Muscle layer of colon (tissue), 2 donors: ENCODE measurements around the gene IMPDH2.
"Not testable (repeated sequence)": the region's sequence is repeated elsewhere in the genome, so short reads cannot be mapped to it uniquely, and the experiment has no call there.

ENCODE experiments used
- H3K27ac ChIP-seq: one replicate; pipeline ENCODE4 v1.7.0; 2013; ENCODE audit warnings: low read depth, mild to moderate bottlenecking, low read length, moderate library complexity
- H3K27me3 ChIP-seq, 2 donors: one replicate each; pipeline ENCODE4 v1.7.0; 2013; ENCODE audit warnings: low read length in 2 of 2, mild to moderate bottlenecking in 2 of 2; ENCODE audit not compliant: insufficient read depth in 2 of 2, control insufficient read depth in 1 of 2
- H3K36me3 ChIP-seq: one replicate; pipeline ENCODE4 v1.7.0; 2013; ENCODE audit warnings: mild to moderate bottlenecking, low read length; ENCODE audit not compliant: insufficient read depth
- H3K4me1 ChIP-seq: one replicate; pipeline ENCODE4 v1.7.0; 2013; ENCODE audit warnings: mild to moderate bottlenecking, low read length; ENCODE audit not compliant: insufficient read depth
- H3K4me3 ChIP-seq, 2 donors: one replicate each; pipeline ENCODE4 v1.7.0; 2013; ENCODE audit warnings: low read length in 2 of 2, low read depth in 1 of 2, mild to moderate bottlenecking in 1 of 2, moderate library complexity in 1 of 2
- H3K9ac ChIP-seq: one replicate; pipeline ENCODE4 v1.7.0; 2013; ENCODE audit warnings: low read length
- H3K9me3 ChIP-seq: one replicate; pipeline ENCODE4 v1.7.0; 2013; ENCODE audit warnings: mild to moderate bottlenecking, low read length
- donor health status: abdominal sarcoma.
- donor health status: Adenocarcinoma of cecum.

Gene IMPDH2

DNA sequence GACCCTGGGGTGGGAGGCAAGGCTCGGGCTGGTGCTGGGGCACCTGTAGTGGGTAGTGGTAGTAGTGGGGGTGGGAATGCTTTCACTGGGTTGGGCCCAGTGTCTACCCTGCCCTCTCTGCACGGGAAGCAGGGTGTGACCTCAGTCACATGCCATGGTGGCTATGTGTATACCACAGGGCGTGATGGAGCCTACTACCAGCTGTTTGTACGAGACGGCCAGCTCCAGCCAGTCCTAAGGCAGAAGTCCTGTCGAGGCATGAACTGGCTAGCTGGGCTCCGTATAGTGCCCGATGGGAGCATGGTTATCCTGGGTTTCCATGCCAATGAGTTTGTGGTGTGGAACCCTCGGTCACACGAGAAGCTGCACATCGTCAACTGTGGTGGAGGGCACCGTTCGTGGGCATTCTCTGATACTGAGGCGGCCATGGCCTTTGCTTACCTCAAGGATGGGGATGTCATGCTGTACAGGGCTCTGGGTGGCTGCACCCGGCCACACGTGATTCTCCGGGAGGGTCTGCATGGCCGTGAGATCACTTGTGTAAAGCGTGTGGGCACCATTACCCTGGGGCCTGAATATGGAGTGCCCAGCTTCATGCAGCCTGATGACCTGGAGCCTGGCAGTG is 16.0 kb downstream of the IMPDH2 start:
- no peak overlapping the region for H3K27ac ChIP-seq
- H3K27me3 ChIP-seq, result no peaks in the 10 kb centered on the region
- no peak overlapping the region for H3K4me3 ChIP-seq
- no peak overlapping the region for H3K9ac ChIP-seq
- H3K4me1 ChIP-seq, result peaks cover 12% of the 10 kb centered on the region
- no peaks in the 10 kb centered on the region for H3K9me3 ChIP-seq
- peaks cover 23% of the 10 kb centered on the region for H3K36me3 ChIP-seq

DNA sequence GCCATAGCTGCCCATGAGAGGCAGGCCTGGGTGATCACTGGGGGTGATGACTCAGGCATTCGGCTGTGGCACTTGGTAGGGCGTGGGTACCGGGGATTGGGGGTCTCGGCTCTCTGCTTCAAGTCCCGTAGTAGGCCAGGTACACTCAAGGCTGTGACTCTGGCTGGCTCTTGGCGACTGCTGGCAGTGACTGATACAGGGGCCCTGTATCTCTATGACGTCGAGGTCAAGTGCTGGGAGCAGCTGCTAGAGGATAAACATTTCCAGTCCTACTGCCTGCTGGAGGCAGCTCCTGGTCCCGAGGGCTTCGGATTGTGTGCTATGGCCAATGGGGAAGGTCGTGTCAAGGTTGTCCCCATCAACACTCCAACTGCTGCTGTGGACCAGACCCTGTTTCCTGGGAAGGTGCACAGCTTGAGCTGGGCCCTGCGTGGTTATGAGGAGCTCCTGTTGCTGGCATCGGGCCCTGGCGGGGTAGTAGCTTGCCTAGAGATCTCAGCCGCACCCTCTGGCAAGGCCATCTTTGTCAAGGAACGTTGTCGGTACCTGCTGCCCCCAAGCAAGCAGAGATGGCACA is 16.7 kb downstream of the IMPDH2 start:
- Histone ChIP-seq H3K4me1 (peaks cover 14% of the 10 kb centered on the region), H3K36me3 (peaks cover 23% of the 10 kb centered on the region), H3K27me3 (no peaks in the 10 kb centered on the region), H3K9me3 (no peaks in the 10 kb centered on the region), H3K4me3 (no peak overlapping the region), H3K27ac (no peak overlapping the region), H3K9ac (no peak overlapping the region)

GRCh38 chr3:49009396-49009795 is 19.8 kb downstream of the IMPDH2 start:
- H3K27ac ChIP-seq, result no peak overlapping the region
- no peaks in the 10 kb centered on the region for H3K9me3 ChIP-seq
- H3K36me3 ChIP-seq, result peaks cover 2% of the 10 kb centered on the region
- H3K27me3 ChIP-seq, result no peaks in the 10 kb centered on the region
- H3K4me1 ChIP-seq, result peaks cover 14% of the 10 kb centered on the region
- no peak overlapping the region for H3K9ac ChIP-seq
- H3K4me3 ChIP-seq, result no peak overlapping the region

DNA sequence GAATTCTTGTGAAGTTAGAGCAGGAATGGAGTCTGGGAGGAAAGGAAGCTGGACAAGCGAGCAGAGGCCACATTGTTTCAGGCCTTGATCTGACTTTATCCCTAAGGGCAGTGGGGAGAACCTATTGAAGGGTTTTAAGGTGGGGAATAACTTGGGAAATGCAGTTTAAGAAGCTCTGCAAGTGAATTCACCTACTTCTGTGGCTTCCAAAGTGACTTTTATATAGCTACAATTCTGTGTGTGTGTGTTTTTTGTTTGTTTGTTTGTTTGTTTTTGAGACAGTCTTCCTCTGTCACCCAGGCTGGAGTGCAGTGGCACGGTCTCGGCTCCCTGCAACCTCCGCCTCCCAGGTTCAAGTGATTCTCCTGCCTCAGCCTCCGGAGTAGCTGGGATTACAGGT is 20.6 kb downstream of the IMPDH2 start:
- not testable (repeated sequence) for H3K27ac ChIP-seq

DNA sequence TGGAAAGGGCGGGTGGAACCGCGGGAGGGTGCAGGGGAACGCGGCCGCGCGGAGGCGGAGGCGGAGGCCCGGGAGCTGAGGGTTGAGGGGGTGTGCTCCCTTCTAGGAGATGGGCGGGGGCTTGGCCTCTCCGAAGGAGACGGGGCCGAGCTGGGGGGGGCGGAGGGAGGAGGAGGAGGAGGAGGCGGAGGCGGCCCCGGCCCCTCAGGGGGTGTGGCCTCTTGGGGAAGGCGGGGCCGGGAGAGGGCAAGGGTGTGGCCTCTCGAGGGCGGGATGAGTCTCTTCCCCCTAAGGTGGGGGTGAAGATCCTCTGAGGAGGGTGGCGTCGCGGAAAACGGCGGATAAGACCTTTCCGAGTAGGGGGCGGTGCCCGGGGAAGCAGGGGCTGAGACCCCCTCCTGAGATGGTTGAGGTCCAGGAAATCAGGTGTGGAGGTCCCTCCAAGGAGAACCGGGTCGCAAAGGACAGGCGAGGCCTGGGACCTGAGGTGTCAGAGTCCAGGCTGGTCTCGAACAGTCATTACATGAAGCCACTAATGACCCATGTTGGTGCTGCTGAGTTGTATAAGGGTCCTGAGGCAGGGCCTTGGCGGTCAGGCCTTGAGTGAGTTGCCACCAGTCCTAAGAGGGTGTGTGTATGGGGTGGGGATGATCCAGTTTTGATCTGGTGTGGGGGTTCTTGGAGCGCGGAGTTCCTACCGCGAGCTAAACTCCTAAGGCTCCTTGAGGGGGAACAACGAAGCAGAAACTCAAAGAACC is 21.2 kb downstream of the IMPDH2 start:
- Histone ChIP-seq H3K36me3 (no peaks in the 10 kb centered on the region), H3K27ac (peak overlapping the region; percentile 99), H3K4me3 (peak overlapping the region; percentile 60 to 92), H3K9me3 (no peaks in the 10 kb centered on the region), H3K9ac (peak overlapping the region; percentile 90), H3K27me3 (no peaks in the 10 kb centered on the region), H3K4me1 (peaks cover 14% of the 10 kb centered on the region)

More for the DNA sequence above, 20.6 kb downstream of the IMPDH2 start:
- H3K36me3 ChIP-seq, H3K27me3 ChIP-seq, H3K9me3 ChIP-seq: not testable (repeated sequence)
- H3K4me3 ChIP-seq, result peak overlapping the region in 1 of 2 donors; percentile 54
- peak overlapping the region; percentile 30 for H3K9ac ChIP-seq
- H3K4me1 ChIP-seq, result peaks cover 14% of the 10 kb centered on the region

DNA sequence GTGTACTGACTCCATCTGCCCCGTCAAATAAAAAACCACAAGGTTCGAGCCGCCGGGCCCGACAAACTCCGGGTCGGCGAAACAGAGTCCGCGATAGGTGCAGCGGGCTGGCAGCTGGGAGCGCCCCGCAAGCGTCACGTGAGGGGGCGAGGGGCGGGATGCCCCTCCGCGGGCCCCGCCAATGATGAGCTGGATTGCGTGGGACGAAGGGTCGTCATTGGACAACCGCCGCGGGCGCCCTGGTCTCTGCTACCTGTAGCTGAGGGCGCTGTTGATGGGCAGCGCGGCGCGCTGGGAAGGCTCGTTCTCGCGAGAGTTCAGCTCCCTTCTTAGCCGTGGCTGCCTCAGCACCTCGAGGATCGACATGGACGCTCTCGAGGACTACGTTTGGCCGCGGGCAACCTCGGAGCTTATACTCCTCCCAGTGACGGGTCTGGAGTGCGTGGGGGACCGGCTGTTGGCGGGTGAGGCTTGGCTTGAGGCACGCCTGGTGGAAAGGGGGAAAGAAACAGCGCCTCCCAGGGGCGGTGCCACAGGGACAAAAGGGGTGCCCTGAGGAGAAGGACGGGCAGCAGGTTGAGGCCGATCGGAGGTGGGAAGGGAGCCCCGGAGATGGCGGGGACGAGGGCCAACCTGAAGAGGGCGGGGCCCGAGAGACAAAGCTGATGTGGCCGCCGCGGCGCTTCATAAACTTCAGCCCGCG is 22.0 kb downstream of the IMPDH2 start, which contains the start of gene WDR6:
TSS of gene WDR6 (plus strand) at position 324 of the 703 bp plus-strand sequence. CDS start at position 365, 41 bp downstream.
- H3K9me3 ChIP-seq, result no peaks in the 10 kb centered on the region

GRCh38 chr3:49006408-49007067 is 22.7 kb downstream of the IMPDH2 start:
- Histone ChIP-seq H3K9ac (peak overlapping the region; percentile 66), H3K9me3 (no peaks in the 10 kb centered on the region), H3K27me3 (no peaks in the 10 kb centered on the region), H3K4me3 (peak overlapping the region; percentile 60 to 92), H3K27ac (peak overlapping the region; percentile 99), H3K4me1 (peaks cover 14% of the 10 kb centered on the region), H3K36me3 (no peaks in the 10 kb centered on the region)

More for the DNA sequence above, 22.0 kb downstream of the IMPDH2 start, which contains the start of gene WDR6:
- peak within 1 kb of the TSS; percentile 99 for H3K27ac ChIP-seq
- peaks cover 14% of the 10 kb centered on the region for H3K4me1 ChIP-seq
- H3K36me3 ChIP-seq, result no peaks in the 10 kb centered on the region
- H3K9ac ChIP-seq, result peak within 1 kb of the TSS; percentile 90
- peak within 1 kb of the TSS; percentile 60 to 92 for H3K4me3 ChIP-seq
- no peaks in the 10 kb centered on the region for H3K27me3 ChIP-seq

DNA sequence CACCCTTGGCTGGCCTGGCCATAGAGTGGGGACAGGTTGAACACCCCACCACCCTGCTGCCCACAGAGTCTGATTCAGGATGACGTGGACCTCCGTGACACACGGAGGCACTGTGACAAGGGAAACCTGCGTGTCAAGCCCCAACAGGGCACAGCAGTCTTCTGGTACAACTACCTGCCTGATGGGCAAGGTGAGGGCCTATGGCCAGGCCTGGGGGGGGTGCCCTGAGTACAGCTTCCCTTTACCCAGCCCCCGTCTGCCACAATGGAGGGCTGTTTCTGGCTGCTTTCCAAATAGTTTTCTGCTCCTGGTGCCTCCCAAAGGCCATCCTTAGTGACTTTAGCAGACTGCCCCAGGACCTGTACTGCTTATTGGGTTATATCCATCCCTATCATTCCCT is 23.2 kb downstream of the IMPDH2 start:
- H3K4me3 ChIP-seq, result peak overlapping the region; percentile 60 to 92
- H3K9ac ChIP-seq, result no peak overlapping the region
- no peaks in the 10 kb centered on the region for H3K36me3 ChIP-seq
- peak overlapping the region; percentile 99 for H3K27ac ChIP-seq
- H3K9me3 ChIP-seq, result no peaks in the 10 kb centered on the region
- H3K4me1 ChIP-seq, result peaks cover 14% of the 10 kb centered on the region
- no peaks in the 10 kb centered on the region for H3K27me3 ChIP-seq

DNA sequence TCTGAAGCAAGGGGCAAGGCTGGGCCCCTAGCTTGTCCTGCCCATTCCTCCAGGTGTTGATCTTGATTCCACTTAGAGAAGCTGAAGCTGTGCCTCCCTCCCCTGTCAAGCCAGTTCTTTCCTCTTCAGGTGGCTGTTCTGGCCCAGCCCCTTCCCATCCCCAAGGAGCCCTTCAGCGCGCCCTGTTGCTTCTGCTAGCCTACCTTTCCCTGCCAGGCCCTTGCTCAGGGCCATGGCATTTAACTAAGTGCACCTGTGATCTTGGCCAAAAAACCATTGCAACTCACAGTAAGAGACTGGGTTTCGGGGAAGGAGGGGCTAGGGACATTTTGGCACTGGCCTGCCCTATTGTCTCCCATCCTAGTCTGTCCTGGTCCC is 23.9 kb downstream of the IMPDH2 start:
- H3K27ac ChIP-seq, result no peak overlapping the region
- H3K36me3 ChIP-seq, result no peaks in the 10 kb centered on the region

GRCh38 chr3:49004352-49005302 is 24.6 kb downstream of the IMPDH2 start:
- peaks cover 14% of the 10 kb centered on the region for H3K4me1 ChIP-seq
- H3K36me3 ChIP-seq, result no peaks in the 10 kb centered on the region
- no peaks in the 10 kb centered on the region for H3K9me3 ChIP-seq
- H3K27ac ChIP-seq, result no peak overlapping the region
- H3K9ac ChIP-seq, result no peak overlapping the region
- H3K27me3 ChIP-seq, result no peaks in the 10 kb centered on the region
- no peak overlapping the region for H3K4me3 ChIP-seq

More for the DNA sequence above, 23.9 kb downstream of the IMPDH2 start:
- H3K27me3 ChIP-seq, result no peaks in the 10 kb centered on the region
- H3K4me3 ChIP-seq, result no peak overlapping the region
- H3K9ac ChIP-seq, result no peak overlapping the region
- H3K4me1 ChIP-seq, result peaks cover 14% of the 10 kb centered on the region
- H3K9me3 ChIP-seq, result no peaks in the 10 kb centered on the region
